Measurements from ENCODE around the gene ATXN10. TPM values are rescaled to one million over a fixed set of nuclear protein-coding genes. Genes with fewer than 3 reads are reported as not detected.

Gene ATXN10
- total RNA-seq, 1 experiment from 2014 or later, result 210 TPM

GRCh38 chr22:45784357-45785277, 113.0 kb downstream of the ATXN10 start:
- Histone ChIP-seq H3K9me2 (replicated peaks; ENCODE audit: insufficient read depth, low read length) (no peaks in the 10 kb centered on the region), H3K27ac (ENCODE audit: low read length) (peak overlapping the region; percentile 93), H3K79me2 (ENCODE audit: low read length) (peaks cover 93% of the 10 kb centered on the region), H3K27me3 (ENCODE audit: low read length) (no peaks in the 10 kb centered on the region), H3K36me3 (ENCODE audit: insufficient read depth, low read length) (peaks cover 9% of the 10 kb centered on the region; the same call in 1 of the 2 replicates), H3K4me1 (ENCODE audit: low read length) (peaks cover 68% of the 10 kb centered on the region), H3K4me2 (ENCODE audit: low read depth, low read length, poor library complexity, severe bottlenecking) (peak overlapping the region; percentile 80), H2AFZ (ENCODE audit: low read length) (no peak overlapping the region), H3K9me3 (ENCODE audit: low read length) (no peaks in the 10 kb centered on the region), H4K20me1 (ENCODE audit: insufficient read depth, low read depth, low read length) (no peaks in the 10 kb centered on the region), H3K9ac (ENCODE audit: low read length) (peak overlapping the region; percentile 68), H3K4me3 (ENCODE audit: low read length) (peak overlapping the region; percentile 63)
- peak; percentile 71 for DNase-seq

- H3K79me2 ChIP-seq (ENCODE audit: low read length), result peaks cover 97% of the 10 kb centered on the region
- H3K4me1 ChIP-seq (ENCODE audit: low read length), result peaks cover 64% of the 10 kb centered on the region
- peak overlapping the region; percentile 80 for H3K4me2 ChIP-seq (ENCODE audit: low read depth, low read length, poor library complexity, severe bottlenecking)
- H3K9me2 ChIP-seq (replicated peaks; ENCODE audit: insufficient read depth, low read length), result no peaks in the 10 kb centered on the region
- peak; percentile 76 for DNase-seq
- no peak overlapping the region for H2AFZ ChIP-seq (ENCODE audit: low read length)
- H3K27me3 ChIP-seq (ENCODE audit: low read length), result no peaks in the 10 kb centered on the region
- H3K27ac ChIP-seq (ENCODE audit: low read length), result peak overlapping the region; percentile 93
- H3K9ac ChIP-seq (ENCODE audit: low read length), result peak overlapping the region; percentile 68
- peaks cover 9% of the 10 kb centered on the region; the same call in 1 of the 2 replicates for H3K36me3 ChIP-seq (ENCODE audit: insufficient read depth, low read length)
- H3K9me3 ChIP-seq (ENCODE audit: low read length), result no peaks in the 10 kb centered on the region
- peak overlapping the region; percentile 63 for H3K4me3 ChIP-seq (ENCODE audit: low read length)
- H4K20me1 ChIP-seq (ENCODE audit: insufficient read depth, low read depth, low read length), result no peaks in the 10 kb centered on the region
These were observed 113.8 kb downstream of the ATXN10 start for GRCh38 chr22:45785458-45785857.

GRCh38 chr22:45786726-45787125, 115.1 kb downstream of the ATXN10 start:
- Histone ChIP-seq H3K4me2 (ENCODE audit: low read depth, low read length, poor library complexity, severe bottlenecking) (no peak overlapping the region), H3K4me1 (ENCODE audit: low read length) (peaks cover 51% of the 10 kb centered on the region), H3K27ac (ENCODE audit: low read length) (peak overlapping the region; percentile 93), H3K36me3 (ENCODE audit: insufficient read depth, low read length) (peaks cover 6% of the 10 kb centered on the region; the same call in 1 of the 2 replicates), H3K9me2 (replicated peaks; ENCODE audit: insufficient read depth, low read length) (no peaks in the 10 kb centered on the region), H3K9ac (ENCODE audit: low read length) (no peak overlapping the region), H3K79me2 (ENCODE audit: low read length) (peaks cover 94% of the 10 kb centered on the region), H3K4me3 (ENCODE audit: low read length) (no peak overlapping the region), H3K9me3 (ENCODE audit: low read length) (no peaks in the 10 kb centered on the region), H4K20me1 (ENCODE audit: insufficient read depth, low read depth, low read length) (no peaks in the 10 kb centered on the region), H3K27me3 (ENCODE audit: low read length) (no peaks in the 10 kb centered on the region), H2AFZ (ENCODE audit: low read length) (no peak overlapping the region)
- no peak for DNase-seq

- no peak overlapping the region for H3K27ac ChIP-seq (ENCODE audit: low read length)
- no peak for DNase-seq
- peaks cover under 1% of the 10 kb centered on the region; the same call in 1 of the 2 replicates for H3K36me3 ChIP-seq (ENCODE audit: insufficient read depth, low read length)
- H3K79me2 ChIP-seq (ENCODE audit: low read length), result peaks cover 86% of the 10 kb centered on the region
- H3K9ac ChIP-seq (ENCODE audit: low read length), result no peak overlapping the region
- no peaks in the 10 kb centered on the region for H4K20me1 ChIP-seq (ENCODE audit: insufficient read depth, low read depth, low read length)
- no peaks in the 10 kb centered on the region for H3K9me3 ChIP-seq (ENCODE audit: low read length)
- no peaks in the 10 kb centered on the region for H3K27me3 ChIP-seq (ENCODE audit: low read length)
- no peak overlapping the region for H2AFZ ChIP-seq (ENCODE audit: low read length)
- H3K4me3 ChIP-seq (ENCODE audit: low read length), result no peak overlapping the region
- no peaks in the 10 kb centered on the region for H3K9me2 ChIP-seq (replicated peaks; ENCODE audit: insufficient read depth, low read length)
- H3K4me2 ChIP-seq (ENCODE audit: low read depth, low read length, poor library complexity, severe bottlenecking), result no peak overlapping the region
- peaks cover 41% of the 10 kb centered on the region for H3K4me1 ChIP-seq (ENCODE audit: low read length)
These were observed 116.1 kb downstream of the ATXN10 start for GRCh38 chr22:45787759-45788158.

GRCh38 chr22:45788522-45788921, 116.9 kb downstream of the ATXN10 start:
- peaks cover 3% of the 10 kb centered on the region; the same call in 1 of the 2 replicates for H3K9me3 ChIP-seq (ENCODE audit: low read length)
- no peak overlapping the region for H3K9ac ChIP-seq (ENCODE audit: low read length)
- peaks cover 33% of the 10 kb centered on the region for H3K4me1 ChIP-seq (ENCODE audit: low read length)
- H3K27me3 ChIP-seq (ENCODE audit: low read length), result no peaks in the 10 kb centered on the region
- H3K9me2 ChIP-seq (replicated peaks; ENCODE audit: insufficient read depth, low read length), result no peaks in the 10 kb centered on the region
- peaks cover 8% of the 10 kb centered on the region for H3K36me3 ChIP-seq (ENCODE audit: insufficient read depth, low read length)
- H4K20me1 ChIP-seq (ENCODE audit: insufficient read depth, low read depth, low read length), result no peaks in the 10 kb centered on the region
- DNase-seq, result no peak
- H3K4me2 ChIP-seq (ENCODE audit: low read depth, low read length, poor library complexity, severe bottlenecking), result no peak overlapping the region
- H3K27ac ChIP-seq (ENCODE audit: low read length), result no peak overlapping the region
- H2AFZ ChIP-seq (ENCODE audit: low read length), result no peak overlapping the region
- H3K79me2 ChIP-seq (ENCODE audit: low read length), result peaks cover 82% of the 10 kb centered on the region
- no peak overlapping the region for H3K4me3 ChIP-seq (ENCODE audit: low read length)

- Histone ChIP-seq H3K9ac (ENCODE audit: low read length) (no peak overlapping the region), H3K27me3 (ENCODE audit: low read length) (no peaks in the 10 kb centered on the region), H3K27ac (ENCODE audit: low read length) (0 out of 2 replicates have a peak overlapping the region, but pooled peaks have one; percentile 9), H3K4me3 (ENCODE audit: low read length) (no peak overlapping the region), H3K79me2 (ENCODE audit: low read length) (peaks cover 63% of the 10 kb centered on the region), H3K4me2 (ENCODE audit: low read depth, low read length, poor library complexity, severe bottlenecking) (no peak overlapping the region), H3K36me3 (ENCODE audit: insufficient read depth, low read length) (peaks cover 23% of the 10 kb centered on the region), H3K9me2 (replicated peaks; ENCODE audit: insufficient read depth, low read length) (no peaks in the 10 kb centered on the region), H3K9me3 (ENCODE audit: low read length) (peaks cover 18% of the 10 kb centered on the region), H3K4me1 (ENCODE audit: low read length) (peaks cover 14% of the 10 kb centered on the region), H4K20me1 (ENCODE audit: insufficient read depth, low read depth, low read length) (no peaks in the 10 kb centered on the region), H2AFZ (ENCODE audit: low read length) (no peak overlapping the region)
- no peak for DNase-seq
These were observed 118.8 kb downstream of the ATXN10 start for GRCh38 chr22:45790401-45790800.

- peaks cover 37% of the 10 kb centered on the region for H3K79me2 ChIP-seq (ENCODE audit: low read length)
- no peak overlapping the region for H3K27ac ChIP-seq (ENCODE audit: low read length)
- no peaks in the 10 kb centered on the region for H3K4me1 ChIP-seq (ENCODE audit: low read length)
- H2AFZ ChIP-seq (ENCODE audit: low read length), result no peak overlapping the region
- H3K27me3 ChIP-seq (ENCODE audit: low read length), result no peaks in the 10 kb centered on the region
- H3K4me3 ChIP-seq (ENCODE audit: low read length), result no peak overlapping the region
- no peak overlapping the region for H3K4me2 ChIP-seq (ENCODE audit: low read depth, low read length, poor library complexity, severe bottlenecking)
- no peaks in the 10 kb centered on the region for H4K20me1 ChIP-seq (ENCODE audit: insufficient read depth, low read depth, low read length)
- peaks cover 46% of the 10 kb centered on the region for H3K36me3 ChIP-seq (ENCODE audit: insufficient read depth, low read length)
- H3K9me2 ChIP-seq (replicated peaks; ENCODE audit: insufficient read depth, low read length), result no peaks in the 10 kb centered on the region
- no peak for DNase-seq
- H3K9ac ChIP-seq (ENCODE audit: low read length), result no peak overlapping the region
- H3K9me3 ChIP-seq (ENCODE audit: low read length), result peaks cover 28% of the 10 kb centered on the region
These were observed 121.5 kb downstream of the ATXN10 start for GRCh38 chr22:45793161-45793560.

- Histone ChIP-seq H3K9me3 (ENCODE audit: low read length) (peaks cover 28% of the 10 kb centered on the region), H3K9me2 (replicated peaks; ENCODE audit: insufficient read depth, low read length) (no peaks in the 10 kb centered on the region), H3K4me2 (ENCODE audit: low read depth, low read length, poor library complexity, severe bottlenecking) (no peak overlapping the region), H3K27ac (ENCODE audit: low read length) (no peak overlapping the region), H3K9ac (ENCODE audit: low read length) (no peak overlapping the region), H3K4me1 (ENCODE audit: low read length) (no peaks in the 10 kb centered on the region), H3K27me3 (ENCODE audit: low read length) (no peaks in the 10 kb centered on the region), H4K20me1 (ENCODE audit: insufficient read depth, low read depth, low read length) (no peaks in the 10 kb centered on the region), H3K36me3 (ENCODE audit: insufficient read depth, low read length) (peaks cover 50% of the 10 kb centered on the region), H2AFZ (ENCODE audit: low read length) (no peak overlapping the region), H3K4me3 (ENCODE audit: low read length) (no peak overlapping the region), H3K79me2 (ENCODE audit: low read length) (peaks cover 33% of the 10 kb centered on the region)
- no peak for DNase-seq
These were observed 122.3 kb downstream of the ATXN10 start for GRCh38 chr22:45793892-45794291.
